ENCODE measurements around the gene GLP1R.

DNA sequence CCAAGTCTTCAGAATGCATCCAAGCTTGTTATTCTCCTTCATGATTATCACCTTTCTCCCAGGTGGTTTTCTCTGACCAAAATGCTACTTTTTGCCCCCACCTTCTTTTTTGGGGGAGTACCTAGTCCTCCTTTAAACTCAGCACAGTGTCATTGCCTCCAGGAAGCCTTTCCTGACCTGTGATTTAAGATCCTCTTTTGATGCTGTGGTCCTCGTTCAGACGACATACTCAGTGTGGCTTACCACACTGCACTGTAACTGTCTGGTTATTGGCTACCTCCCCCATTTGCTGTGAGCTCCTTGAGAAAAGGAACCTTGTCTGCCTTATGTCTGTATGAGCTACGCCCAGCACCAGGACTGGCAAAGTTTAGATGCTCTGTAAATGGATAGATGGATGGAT, 51.8 kb downstream of the GLP1R start:
- TF ChIP-seq, protein P1, sequence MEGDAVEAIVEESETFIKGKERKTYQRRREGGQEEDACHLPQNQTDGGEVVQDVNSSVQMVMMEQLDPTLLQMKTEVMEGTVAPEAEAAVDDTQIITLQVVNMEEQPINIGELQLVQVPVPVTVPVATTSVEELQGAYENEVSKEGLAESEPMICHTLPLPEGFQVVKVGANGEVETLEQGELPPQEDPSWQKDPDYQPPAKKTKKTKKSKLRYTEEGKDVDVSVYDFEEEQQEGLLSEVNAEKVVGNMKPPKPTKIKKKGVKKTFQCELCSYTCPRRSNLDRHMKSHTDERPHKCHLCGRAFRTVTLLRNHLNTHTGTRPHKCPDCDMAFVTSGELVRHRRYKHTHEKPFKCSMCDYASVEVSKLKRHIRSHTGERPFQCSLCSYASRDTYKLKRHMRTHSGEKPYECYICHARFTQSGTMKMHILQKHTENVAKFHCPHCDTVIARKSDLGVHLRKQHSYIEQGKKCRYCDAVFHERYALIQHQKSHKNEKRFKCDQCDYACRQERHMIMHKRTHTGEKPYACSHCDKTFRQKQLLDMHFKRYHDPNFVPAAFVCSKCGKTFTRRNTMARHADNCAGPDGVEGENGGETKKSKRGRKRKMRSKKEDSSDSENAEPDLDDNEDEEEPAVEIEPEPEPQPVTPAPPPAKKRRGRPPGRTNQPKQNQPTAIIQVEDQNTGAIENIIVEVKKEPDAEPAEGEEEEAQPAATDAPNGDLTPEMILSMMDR (conservative IDR thresholded peaks at IDR 0.05 in 1 of 2, IDR thresholded peaks at IDR 0.05 in 1 of 2; ENCODE audit: low read depth in 1 of 2, low read length in 2 of 2) = no peak
- no peak for TF ChIP-seq EZH2 (IDR thresholded peaks at IDR 0.05; ENCODE audit: low read length, missing control alignments)

All from fibroblast of lung (primary cell).